Measurements from ENCODE around the gene LARP1.

The LARP1 gene

GRCh38 chr5:154764967-154765366, 9.8 kb downstream of the LARP1 start:
- no peak for DNase-seq

GRCh38 chr5:154765396-154765925, 10.3 kb downstream of the LARP1 start:
- no peak for DNase-seq

- DNase-seq = no peak
These were observed 11.5 kb downstream of the LARP1 start for GRCh38 chr5:154766558-154767281.

- DNase-seq = no peak
These were observed 12.4 kb downstream of the LARP1 start for GRCh38 chr5:154767576-154767975.

GRCh38 chr5:154768207-154768606, 13.0 kb downstream of the LARP1 start:
- no peak for DNase-seq

- DNase-seq = peak; percentile 9
These were observed 14.9 kb downstream of the LARP1 start for GRCh38 chr5:154770111-154770510.

- no peak for DNase-seq
These were observed 16.3 kb downstream of the LARP1 start for GRCh38 chr5:154771383-154771901.

GRCh38 chr5:154773326-154773725, 18.1 kb downstream of the LARP1 start:
- peak; percentile 14 for DNase-seq

- DNase-seq = peak; percentile 72
These were observed 21.0 kb downstream of the LARP1 start for GRCh38 chr5:154776167-154776566.

GRCh38 chr5:154778534-154778933, 23.4 kb downstream of the LARP1 start:
- peak; percentile 28 for DNase-seq

GRCh38 chr5:154779105-154779504, 23.9 kb downstream of the LARP1 start:
- DNase-seq = no peak

- DNase-seq = no peak
These were observed 25.0 kb downstream of the LARP1 start for GRCh38 chr5:154780128-154780527.

- peak; percentile 40 for DNase-seq
These were observed 27.1 kb downstream of the LARP1 start for GRCh38 chr5:154782326-154782725.

- no peak for DNase-seq
These were observed 27.8 kb downstream of the LARP1 start for GRCh38 chr5:154782812-154783592.

- no peak for DNase-seq
These were observed 28.7 kb downstream of the LARP1 start for GRCh38 chr5:154783774-154784460.

- DNase-seq = peak; percentile 12
These were observed 29.7 kb downstream of the LARP1 start for GRCh38 chr5:154784856-154785255.

- peak; percentile 48 for DNase-seq
These were observed 31.2 kb downstream of the LARP1 start for GRCh38 chr5:154786414-154786813.

GRCh38 chr5:154788212-154788611, 33.0 kb downstream of the LARP1 start:
- no peak for DNase-seq

GRCh38 chr5:154791535-154791934, 36.4 kb downstream of the LARP1 start:
- DNase-seq = no peak

GRCh38 chr5:154793599-154794524, 38.7 kb downstream of the LARP1 start:
- no peak for DNase-seq

- DNase-seq = no peak
These were observed 39.5 kb downstream of the LARP1 start for GRCh38 chr5:154794525-154795234.
